ENCODE data around the gene ACYP1.
"Not testable (repeated sequence)": the region's sequence is repeated elsewhere in the genome, so short reads cannot be mapped to it uniquely, and the experiment has no call there.

ACYP1 gene

DNA sequence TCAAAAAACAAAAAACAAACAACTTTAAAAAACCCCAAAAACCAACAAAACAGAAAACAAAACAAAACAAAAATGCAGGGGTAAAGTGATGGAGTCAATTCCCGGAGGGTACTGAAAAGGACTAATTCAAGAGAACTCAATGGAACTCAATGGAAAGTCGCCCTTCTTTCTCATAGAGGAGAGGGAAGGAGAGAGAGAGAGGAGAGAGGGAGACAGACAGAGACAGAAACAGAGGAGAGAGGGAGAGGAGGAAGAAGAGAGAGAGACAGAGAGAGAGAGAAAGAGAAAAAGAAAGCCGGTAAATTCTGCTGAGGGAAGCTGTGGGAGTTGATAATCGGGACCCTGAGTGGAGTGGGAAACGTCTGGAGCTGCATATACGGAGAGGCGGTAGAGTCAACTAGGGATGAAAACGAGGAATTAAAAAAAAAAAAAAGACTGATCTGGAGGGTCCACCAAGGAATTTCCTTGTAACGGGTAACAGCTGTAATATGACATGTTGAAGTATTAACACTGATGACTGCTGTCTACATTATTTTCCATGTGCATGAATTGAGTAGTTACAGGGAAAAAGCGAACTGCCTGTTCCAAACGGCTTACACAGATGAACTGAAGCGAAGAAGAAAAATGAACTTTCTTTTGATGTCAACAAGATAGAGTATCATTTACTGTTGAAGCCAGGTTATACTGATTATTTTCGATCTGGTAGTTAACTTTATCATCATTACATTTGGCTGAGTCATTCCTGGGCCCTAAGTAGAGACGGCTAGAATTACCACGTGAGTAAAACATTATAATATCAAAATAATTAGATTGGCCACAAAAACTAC, 4.7 kb upstream of the ACYP1 start:
- ATAC-seq = peak; percentile 49 to 56

- not testable (repeated sequence) for ATAC-seq
Observed at GRCh38 chr14:75067765-75068164, 3.9 kb upstream of the ACYP1 start.

- no peak for ATAC-seq
Observed at GRCh38 chr14:75067212-75067611, 3.4 kb upstream of the ACYP1 start.

DNA sequence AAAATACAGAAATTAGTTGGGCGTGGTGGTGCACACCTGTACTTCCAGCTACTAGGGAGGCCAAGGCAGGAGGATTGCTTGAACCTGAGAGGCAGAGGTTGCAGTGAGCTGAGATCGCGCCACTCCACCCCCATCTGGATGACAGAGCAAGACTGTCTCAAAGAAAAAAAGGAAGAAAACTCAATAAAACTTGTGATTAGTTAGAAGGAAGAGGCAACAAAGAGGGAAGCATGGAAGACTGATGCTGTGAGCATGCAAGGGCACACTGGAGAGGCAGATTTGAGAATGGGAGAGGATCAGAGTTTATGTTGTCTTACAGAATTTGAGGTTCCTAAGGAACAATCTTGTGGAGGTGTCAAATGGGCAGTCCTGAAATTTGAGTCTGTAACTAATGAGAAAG, 2.9 kb upstream of the ACYP1 start:
- ATAC-seq = no peak

GRCh38 chr14:75064205-75064567, 362 bp upstream of the ACYP1 start:
- peak; percentile 5 to 8 for ATAC-seq

DNA sequence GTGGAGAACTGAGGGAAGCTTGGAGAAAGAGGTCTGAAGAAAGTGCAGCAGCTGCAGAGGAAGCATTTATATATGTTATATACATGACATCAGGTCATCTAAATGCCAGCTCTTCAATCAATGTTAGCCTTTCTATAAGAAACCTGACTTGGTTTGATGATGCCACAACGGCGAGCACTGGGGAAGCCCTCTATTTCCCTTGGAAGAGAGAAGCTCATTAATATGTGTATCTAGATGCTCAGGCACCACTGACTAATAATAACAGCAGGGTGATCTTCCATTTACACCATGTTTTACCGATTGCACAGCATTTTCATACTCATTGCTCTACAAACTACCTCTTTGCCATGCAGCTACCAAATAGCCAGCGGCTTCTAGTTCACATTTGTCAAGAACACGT, 811 bp downstream of the ACYP1 start:
- ATAC-seq = peak in 1 of 2 donors; percentile 3

GRCh38 chr14:75060420-75060819, 3.4 kb downstream of the ACYP1 start:
- no peak for ATAC-seq

DNA sequence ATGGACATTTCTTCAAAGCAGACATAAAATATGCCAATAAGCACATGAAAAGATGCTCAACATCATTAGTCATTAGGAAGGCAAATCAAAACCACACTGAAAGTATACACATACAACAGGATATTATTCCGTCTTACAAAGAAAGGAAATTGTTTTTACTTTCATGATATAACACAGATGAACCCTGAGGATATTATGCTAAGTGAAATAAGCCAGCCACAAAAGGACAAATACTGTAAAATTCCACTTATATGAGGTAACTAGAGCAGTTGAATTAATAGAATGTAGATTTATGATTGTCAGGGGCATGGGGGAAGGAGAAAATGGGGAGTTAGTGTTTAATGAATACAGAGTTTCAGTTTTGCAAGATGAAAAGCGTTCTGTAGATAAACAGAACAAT, 4.2 kb downstream of the ACYP1 start:
- no peak for ATAC-seq

- ATAC-seq = no peak
Observed at GRCh38 chr14:75054421-75054820, 9.4 kb downstream of the ACYP1 start.

GRCh38 chr14:75053396-75054291, 10.2 kb downstream of the ACYP1 start:
- no peak for ATAC-seq

DNA sequence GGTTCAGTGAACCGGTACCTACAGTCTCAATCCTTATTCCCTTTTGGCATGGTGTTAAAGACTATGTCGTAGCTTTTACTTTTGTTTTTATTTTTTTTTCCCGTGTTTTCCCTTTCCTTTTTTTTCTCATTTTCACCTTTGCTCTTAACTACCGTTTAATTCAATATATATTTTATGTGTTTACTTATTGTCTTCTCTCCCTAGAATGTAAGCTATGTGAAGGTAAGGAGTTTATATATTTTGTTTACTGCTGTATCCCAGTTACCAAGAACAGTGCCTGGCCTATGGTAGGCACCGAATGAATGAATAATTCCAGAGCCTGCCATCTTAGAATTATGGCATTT, 12.3 kb downstream of the ACYP1 start:
- ATAC-seq = no peak

DNA sequence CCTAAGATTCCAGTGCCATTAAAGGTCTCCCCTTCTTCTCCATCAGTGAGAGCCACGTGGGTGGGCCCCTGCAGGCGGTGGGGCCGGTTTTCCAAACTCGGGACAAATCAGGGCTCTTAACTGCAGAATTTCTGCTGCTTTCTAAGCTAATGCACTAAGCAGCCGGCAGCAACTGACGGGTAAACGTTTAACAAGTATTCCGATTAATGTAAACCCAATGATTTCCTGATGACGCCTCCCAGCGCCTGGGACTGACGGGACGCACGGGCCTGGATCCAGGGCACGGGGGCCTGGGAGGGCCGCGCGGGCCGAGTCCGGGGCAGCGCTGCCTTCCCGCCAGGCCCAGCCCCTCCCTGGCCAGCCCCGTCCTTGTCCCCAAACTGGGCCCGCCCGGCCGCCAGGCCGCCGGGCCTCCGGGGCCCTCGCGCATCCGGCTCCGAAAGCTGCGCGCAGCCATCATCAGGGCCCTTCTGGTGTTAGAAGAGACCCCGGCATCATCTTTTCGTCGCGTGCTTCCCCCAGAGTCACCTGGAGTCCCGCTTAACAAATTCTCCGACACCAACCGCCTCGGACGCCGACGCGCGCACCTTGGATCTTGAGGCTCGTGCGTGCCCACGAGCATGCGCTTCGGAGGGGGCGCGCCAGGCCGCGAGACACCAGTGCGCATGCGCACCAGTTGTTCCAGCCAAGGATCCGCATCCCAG, 12.8 kb downstream of the ACYP1 start, which contains the start of gene MLH3:
TSS of gene MLH3 (minus strand) at position 616 of the 704 bp plus-strand sequence. CDS start 1,812 bp downstream, outside the sequence.
- peak; percentile 73 to 74 for ATAC-seq

DNA sequence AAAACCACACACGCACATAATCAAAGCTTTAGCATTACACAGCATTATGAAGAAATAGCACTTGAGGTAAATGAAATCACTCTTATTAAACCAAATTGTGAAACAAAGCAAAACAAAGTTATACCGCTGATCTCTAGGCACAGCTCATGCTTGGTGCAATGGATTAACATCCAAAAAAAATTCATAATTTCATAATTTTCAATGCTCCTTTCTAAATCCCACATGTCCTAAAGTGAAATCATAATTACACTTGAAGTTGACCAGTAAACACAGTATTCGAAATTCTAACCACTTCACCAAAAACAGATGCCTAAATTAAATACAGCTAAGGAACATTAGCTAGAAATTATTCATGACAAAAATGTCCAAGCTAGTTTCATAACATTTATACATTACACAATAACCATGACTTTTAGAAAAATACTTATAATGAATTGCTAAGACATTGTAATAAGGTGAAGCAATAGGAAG, 14.1 kb downstream of the ACYP1 start:
- no peak for ATAC-seq

- ATAC-seq = no peak
Observed at GRCh38 chr14:75049136-75049535, 14.7 kb downstream of the ACYP1 start.

DNA sequence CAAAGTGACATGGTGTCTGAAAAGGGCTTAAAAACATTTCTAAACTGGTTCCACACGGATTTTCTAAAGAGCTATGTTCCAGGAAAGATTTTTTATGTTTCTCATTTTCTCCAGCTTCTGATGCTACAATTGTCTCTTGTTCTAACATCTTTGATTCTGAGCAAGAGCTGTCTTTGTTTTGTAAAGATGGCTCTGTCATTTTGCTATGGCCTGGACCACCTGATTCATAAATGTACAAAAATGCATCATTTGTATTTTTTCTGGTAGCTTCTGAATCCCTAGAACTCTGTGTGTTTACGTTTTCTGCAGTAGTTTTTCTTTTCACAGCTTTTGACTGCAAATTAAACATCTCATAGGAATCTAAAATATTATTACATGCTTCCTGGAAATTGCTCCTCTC, 15.7 kb downstream of the ACYP1 start:
- ATAC-seq = no peak

GRCh38 chr14:75047506-75047905, 16.3 kb downstream of the ACYP1 start:
- no peak for ATAC-seq

DNA sequence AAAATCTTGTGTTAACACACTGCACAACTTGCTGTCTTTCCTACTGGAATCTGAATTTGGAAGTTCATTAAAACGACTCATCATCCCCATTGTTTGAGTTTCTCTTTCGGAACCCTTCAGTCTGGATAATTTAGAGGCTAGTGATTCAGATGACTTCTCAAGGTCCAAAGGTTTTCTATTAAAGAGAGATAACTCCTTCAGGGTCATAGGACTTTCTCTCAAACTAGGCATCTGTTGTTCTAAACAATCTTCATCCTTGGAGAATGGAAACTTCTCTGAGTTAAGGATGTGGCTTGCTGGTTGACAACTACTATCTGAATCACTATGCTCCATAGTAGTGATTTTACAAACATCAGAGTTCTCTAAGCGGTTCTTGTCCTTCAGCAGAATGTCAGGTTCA, 16.9 kb downstream of the ACYP1 start:
- peak in 1 of 2 donors; percentile 42 for ATAC-seq

GRCh38 chr14:75046275-75046674, 17.5 kb downstream of the ACYP1 start:
- ATAC-seq = no peak

DNA sequence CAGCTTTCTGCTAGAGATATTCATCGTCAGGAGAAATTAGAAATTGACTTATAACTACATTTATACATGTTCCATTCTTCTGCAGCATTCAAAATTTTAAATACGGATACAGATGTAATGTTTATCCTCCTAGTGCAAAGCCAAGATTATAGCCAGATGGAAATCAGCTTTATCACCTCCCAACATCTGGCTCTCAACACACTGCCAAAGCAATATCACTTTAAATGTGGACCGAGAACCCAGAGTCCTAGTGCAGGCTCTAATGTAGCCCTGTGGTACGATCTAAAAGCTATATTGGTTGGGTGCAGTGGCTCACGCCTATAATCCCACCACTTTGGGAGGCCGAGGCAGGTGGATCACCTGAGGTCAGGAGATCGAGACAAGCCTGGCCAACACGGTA, 19.1 kb downstream of the ACYP1 start:
- ATAC-seq = no peak

DNA sequence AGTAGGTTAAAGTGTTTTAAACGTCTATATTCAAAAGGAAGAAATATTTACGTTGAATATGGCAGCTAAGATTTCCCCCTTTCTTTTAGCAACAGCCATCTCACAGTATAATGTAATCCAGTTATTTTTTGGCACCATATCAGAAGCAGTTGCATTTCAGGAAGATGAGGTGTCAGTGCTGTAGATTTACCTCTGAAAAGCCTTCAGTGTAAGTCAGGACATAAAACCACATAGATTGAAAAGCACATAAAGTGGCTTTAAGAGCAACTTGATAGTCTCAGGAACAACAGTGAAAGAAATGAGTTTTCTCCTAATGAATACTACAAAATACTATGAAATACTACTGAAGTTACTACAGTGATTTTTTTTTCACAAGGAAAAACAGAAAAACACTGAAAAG, 19.5 kb downstream of the ACYP1 start:
- ATAC-seq = no peak

- no peak for ATAC-seq
Observed at GRCh38 chr14:75042035-75042434, 21.8 kb downstream of the ACYP1 start.

- ATAC-seq = no peak
Observed at GRCh38 chr14:75041613-75042012, 22.2 kb downstream of the ACYP1 start.

DNA sequence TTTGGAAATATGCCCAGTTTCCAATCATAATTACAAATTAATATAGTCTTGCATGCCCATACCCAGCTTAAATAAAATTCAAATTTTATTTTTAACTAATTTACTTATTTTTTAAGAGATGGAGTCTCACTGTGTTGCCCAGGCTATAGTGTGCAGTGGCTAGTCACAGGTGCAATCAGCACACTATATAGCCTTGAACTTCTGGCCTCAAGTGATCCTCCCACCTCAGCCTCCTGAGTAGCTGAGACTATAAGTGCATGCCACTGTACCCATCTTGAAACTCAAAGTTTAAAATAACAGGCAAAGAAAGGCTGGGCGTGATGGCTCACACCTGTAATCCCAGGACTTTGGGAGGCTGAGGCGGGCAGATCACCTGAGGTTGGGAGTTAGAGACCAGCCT, 22.9 kb downstream of the ACYP1 start:
- no peak for ATAC-seq

All from activated CD4-positive, CD25-positive, alpha-beta regulatory T cell treated with anti-CD3 and anti-CD28 coated beads, Interleukin-2, amount 50 U/mL, for 24 hours (primary cell).